Measurements from ENCODE around the gene CFAP46. TPM values are rescaled to one million over a fixed set of nuclear protein-coding genes. Genes with fewer than 3 reads are reported as not detected.

CFAP46 gene
- total and polyA plus RNA-seq, 2 experiments from 2014 or later, result 3.1 to 5.4 TPM

GRCh38 chr10:132918264-132918616 lies 24.1 kb downstream of the CFAP46 start (continued):
- TF ChIP-seq EZH2 (IDR thresholded peaks at IDR 0.05; ENCODE audit: low read depth, unreplicated experiment) (no peak), CTCF (conservative IDR thresholded peaks at IDR 0.05; ENCODE audit: low read depth in 2 of 2) (no peak), NANOG (IDR thresholded peaks at IDR 0.05; ENCODE audit: borderline replicate concordance) (no peak)

GRCh38 chr10:132916956-132917666 lies 25.3 kb downstream of the CFAP46 start:
- DNase-seq (ENCODE audit: low spot score) (no peak), ATAC-seq (no peak)
- Histone ChIP-seq H4K20me1 (replicated peaks; ENCODE audit: insufficient read depth) (no peaks in the 10 kb centered on the region), H3K27me3 (ENCODE audit: insufficient read depth) (no peaks in the 10 kb centered on the region), H2AFZ (no peak overlapping the region), H3F3A (replicated peaks; ENCODE audit: low read depth) (no peaks in the 10 kb centered on the region), H3K9me2 (ENCODE audit: insufficient read depth) (no peaks in the 10 kb centered on the region), H3K4me1 (ENCODE audit: insufficient read depth) (no peaks in the 10 kb centered on the region), H3K36me3 (ENCODE audit: insufficient read depth) (no peaks in the 10 kb centered on the region), H3K4me2 (no peak overlapping the region), H3K79me2 (replicated peaks; ENCODE audit: insufficient read depth) (no peaks in the 10 kb centered on the region), H3K4me3 (no peak overlapping the region), H3K27ac (ENCODE audit: low read depth) (no peak overlapping the region)
- H3K27ac Mint-ChIP-seq, result no peak overlapping the region
- H3K9me3 Mint-ChIP-seq, result no peaks in the 10 kb centered on the region
- peaks cover 5% of the 10 kb centered on the region for H3K4me1 Mint-ChIP-seq
- peaks cover 9% of the 10 kb centered on the region for H3K27me3 Mint-ChIP-seq (ENCODE audit: insufficient read depth, low read depth, poor library complexity)
- no peak overlapping the region for H3K4me3 Mint-ChIP-seq
- no peaks in the 10 kb centered on the region for H3K36me3 Mint-ChIP-seq (ENCODE audit: low read depth)
- TF ChIP-seq REST (IDR thresholded peaks at IDR 0.05; ENCODE audit: unreplicated experiment) (no peak), CTCF (conservative IDR thresholded peaks at IDR 0.05; ENCODE audit: low read depth in 2 of 2) (no peak), ZNF331 (CRISPR knock-in tag; IDR thresholded peaks at IDR 0.05; ENCODE audit: low read depth) (no peak), ZNF114 (CRISPR knock-in tag; IDR thresholded peaks at IDR 0.05) (no peak), JUNB (IDR thresholded peaks at IDR 0.05; ENCODE audit: unreplicated experiment) (no peak), EZH2 (IDR thresholded peaks at IDR 0.05; ENCODE audit: low read depth, unreplicated experiment) (no peak), NANOG (IDR thresholded peaks at IDR 0.05; ENCODE audit: borderline replicate concordance) (no peak), POLR2AphosphoS5 (IDR thresholded peaks at IDR 0.05; ENCODE audit: low read depth) (no peak), CREB1 (CRISPR knock-in tag; IDR thresholded peaks at IDR 0.05; ENCODE audit: low read depth) (no peak), EZH2phosphoT487 (IDR thresholded peaks at IDR 0.05; ENCODE audit: unreplicated experiment) (no peak), STAT1 (IDR thresholded peaks at IDR 0.05; ENCODE audit: unreplicated experiment) (no peak)
